Measurements from ENCODE around the gene HDDC2. TPM values are rescaled to one million over a fixed set of nuclear protein-coding genes. Genes with fewer than 3 reads are reported as not detected.

Gene HDDC2
- total RNA-seq, 2 experiments from 2014 or later: 119 to 121 TPM

- DNase-seq (no peak), ATAC-seq (no peak)
- TF ChIP-seq, protein P1, sequence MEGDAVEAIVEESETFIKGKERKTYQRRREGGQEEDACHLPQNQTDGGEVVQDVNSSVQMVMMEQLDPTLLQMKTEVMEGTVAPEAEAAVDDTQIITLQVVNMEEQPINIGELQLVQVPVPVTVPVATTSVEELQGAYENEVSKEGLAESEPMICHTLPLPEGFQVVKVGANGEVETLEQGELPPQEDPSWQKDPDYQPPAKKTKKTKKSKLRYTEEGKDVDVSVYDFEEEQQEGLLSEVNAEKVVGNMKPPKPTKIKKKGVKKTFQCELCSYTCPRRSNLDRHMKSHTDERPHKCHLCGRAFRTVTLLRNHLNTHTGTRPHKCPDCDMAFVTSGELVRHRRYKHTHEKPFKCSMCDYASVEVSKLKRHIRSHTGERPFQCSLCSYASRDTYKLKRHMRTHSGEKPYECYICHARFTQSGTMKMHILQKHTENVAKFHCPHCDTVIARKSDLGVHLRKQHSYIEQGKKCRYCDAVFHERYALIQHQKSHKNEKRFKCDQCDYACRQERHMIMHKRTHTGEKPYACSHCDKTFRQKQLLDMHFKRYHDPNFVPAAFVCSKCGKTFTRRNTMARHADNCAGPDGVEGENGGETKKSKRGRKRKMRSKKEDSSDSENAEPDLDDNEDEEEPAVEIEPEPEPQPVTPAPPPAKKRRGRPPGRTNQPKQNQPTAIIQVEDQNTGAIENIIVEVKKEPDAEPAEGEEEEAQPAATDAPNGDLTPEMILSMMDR (IDR thresholded peaks at IDR 0.05): no peak
- Mint-ChIP-seq H3K36me3 (ENCODE audit: low read depth) (peaks cover 22% of the 10 kb centered on the region), H3K4me3 (no peak overlapping the region), H3K4me1 (ENCODE audit: low read depth) (peaks cover 37% of the 10 kb centered on the region), H3K27ac (no peak overlapping the region), H3K9me3 (peaks cover 1% of the 10 kb centered on the region), H3K27me3 (no peaks in the 10 kb centered on the region)
- POLR2A ChIA-PET: no interaction called here
- intact Hi-C loops (cut with micrococcal nuclease): no loop called here
- CTCF ChIA-PET: interaction anchor here (5.6 kb wide), 1 partner anchor 9 kb away, joined by 32 read pairs; no protein-coding TSS in a partner anchor
Measured at GRCh38 chr6:125303512-125303854, 1.7 kb upstream of the HDDC2 start.

DNA sequence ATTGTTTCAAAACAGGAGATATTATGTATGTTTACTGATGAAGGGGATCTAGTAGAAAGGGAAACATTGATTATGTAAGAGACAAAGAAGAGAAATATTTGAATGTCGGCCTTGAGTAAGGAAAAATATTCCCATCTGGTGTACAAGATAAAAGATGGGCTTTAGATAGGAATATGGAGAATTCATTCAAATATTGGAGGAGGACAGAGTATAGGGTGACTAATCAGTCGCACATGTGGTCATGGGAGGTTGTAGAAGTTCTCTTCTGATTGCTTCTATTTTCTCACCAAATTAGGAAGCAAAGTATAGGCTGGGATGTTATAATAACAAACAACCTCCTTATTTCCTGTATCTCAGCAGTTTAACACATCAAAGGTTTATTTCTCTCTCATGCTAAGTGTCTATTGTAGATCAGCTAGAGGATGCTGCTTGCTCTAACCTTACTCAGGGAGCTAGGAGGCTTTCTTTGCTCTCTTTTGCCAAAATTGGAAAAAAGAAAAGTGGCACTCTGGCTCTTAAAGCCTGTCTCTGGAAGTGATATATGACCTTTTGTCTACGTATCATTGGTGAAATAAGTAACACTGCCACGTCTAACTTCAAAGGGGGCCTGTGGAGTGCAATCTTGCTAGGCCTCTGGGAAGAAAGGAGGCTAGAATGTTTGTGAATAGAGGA lies 1.2 kb upstream of the HDDC2 start:
- peak overlapping the region; percentile 90 for H3K27ac Mint-ChIP-seq
- H3K36me3 Mint-ChIP-seq (ENCODE audit: low read depth): peaks cover 26% of the 10 kb centered on the region
- CTCF ChIA-PET: interaction anchor here (0.7 to 5.6 kb wide), 3 partner anchors 10 to 445 kb away, joined by 4 to 32 read pairs (median 4); no protein-coding TSS in a partner anchor
- POLR2A ChIA-PET: interaction anchor here (0.8 to 2.8 kb wide), 6 partner anchors 8 to 683 kb away, joined by 3 to 12 read pairs (median 6); partner anchors contain the start of gene TRMT11
- TF ChIP-seq, protein P1 (IDR thresholded peaks at IDR 0.05): no peak
- peaks cover 39% of the 10 kb centered on the region for H3K4me1 Mint-ChIP-seq (ENCODE audit: low read depth)
- H3K27me3 Mint-ChIP-seq: no peaks in the 10 kb centered on the region
- peaks cover 1% of the 10 kb centered on the region for H3K9me3 Mint-ChIP-seq
- peak overlapping the region; percentile 89 for H3K4me3 Mint-ChIP-seq
- DNase-seq (no peak), ATAC-seq (peak; percentile 13)
- intact Hi-C loops (cut with micrococcal nuclease): no loop called here

DNA sequence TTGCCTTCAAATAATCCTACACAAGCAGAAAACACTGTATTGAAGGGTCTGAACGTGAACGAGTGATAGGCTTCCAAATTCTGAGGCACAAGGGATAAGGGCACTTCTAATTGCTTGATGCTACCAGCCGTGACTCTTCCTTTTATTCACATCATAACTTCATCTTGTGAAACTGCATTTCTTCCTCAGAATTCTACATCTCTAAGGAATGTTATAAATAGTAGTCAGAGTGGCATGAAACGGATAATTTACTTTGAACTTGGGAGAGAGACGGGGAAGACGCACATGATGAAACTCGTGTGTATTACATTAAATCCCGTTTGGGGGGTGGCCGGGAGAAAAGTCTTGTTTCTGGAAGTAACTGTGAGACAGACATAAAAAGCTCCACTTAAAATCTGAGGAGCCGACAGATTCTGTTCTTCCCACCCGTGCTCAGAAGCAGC lies 754 bp downstream of the HDDC2 start:
- Mint-ChIP-seq H3K27me3 (no peaks in the 10 kb centered on the region), H3K9me3 (peaks cover 1% of the 10 kb centered on the region), H3K4me3 (peak overlapping the region; percentile 89), H3K36me3 (ENCODE audit: low read depth) (peaks cover 43% of the 10 kb centered on the region), H3K4me1 (ENCODE audit: low read depth) (peaks cover 50% of the 10 kb centered on the region), H3K27ac (peak overlapping the region; percentile 92)
- no peak for ATAC-seq
- intact Hi-C loops (cut with micrococcal nuclease): no loop called here
- TF ChIP-seq, protein P1 (IDR thresholded peaks at IDR 0.05): no peak
- POLR2A ChIA-PET: interaction anchor here (1.0 to 2.8 kb wide), 7 partner anchors 8 to 685 kb away, joined by 3 to 12 read pairs (median 4); partner anchors contain the start of gene TRMT11
- CTCF ChIA-PET: interaction anchor here (1.2 to 5.6 kb wide), 4 partner anchors 12 to 655 kb away, joined by 3 to 32 read pairs (median 4); no protein-coding TSS in a partner anchor
- no peak for DNase-seq

DNA sequence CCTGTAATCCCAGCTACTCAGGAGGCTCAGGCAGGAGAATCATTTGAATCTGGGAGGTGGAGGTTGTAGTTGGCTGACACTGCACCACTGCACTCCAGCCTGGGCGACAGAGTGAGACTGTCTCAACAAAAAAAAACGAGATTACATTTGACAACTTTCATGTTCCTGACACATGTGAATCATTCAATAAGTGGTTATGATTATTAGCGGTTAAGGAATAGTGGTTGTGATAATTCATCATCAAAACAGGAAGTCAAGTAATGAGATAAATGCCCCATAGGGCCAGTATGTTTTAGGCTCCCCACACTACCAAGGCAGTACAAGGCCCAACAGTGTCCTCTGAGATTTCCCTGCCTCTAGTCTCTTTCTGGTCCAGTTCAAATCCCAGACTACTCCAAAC lies 2.5 kb downstream of the HDDC2 start:
- no peaks in the 10 kb centered on the region for H3K27me3 Mint-ChIP-seq
- CTCF ChIA-PET: interaction anchor here (1.7 kb wide), 1 partner anchor 454 kb away, joined by 4 read pairs; no protein-coding TSS in a partner anchor
- H3K36me3 Mint-ChIP-seq (ENCODE audit: low read depth): peaks cover 57% of the 10 kb centered on the region
- DNase-seq: no peak
- H3K27ac Mint-ChIP-seq: peak overlapping the region; percentile 92
- TF ChIP-seq, protein P1 (IDR thresholded peaks at IDR 0.05): no peak
- H3K9me3 Mint-ChIP-seq: peaks cover 1% of the 10 kb centered on the region
- peak overlapping the region; percentile 89 for H3K4me3 Mint-ChIP-seq
- intact Hi-C loops (cut with micrococcal nuclease): no loop called here
- peaks cover 63% of the 10 kb centered on the region for H3K4me1 Mint-ChIP-seq (ENCODE audit: low read depth)
- peak; percentile 22 for ATAC-seq
- POLR2A ChIA-PET: no interaction called here

- peaks cover 81% of the 10 kb centered on the region for H3K36me3 Mint-ChIP-seq (ENCODE audit: low read depth)
- intact Hi-C loops (cut with micrococcal nuclease): no loop called here
- no peak overlapping the region for H3K4me3 Mint-ChIP-seq
- H3K27me3 Mint-ChIP-seq: no peaks in the 10 kb centered on the region
- DNase-seq (no peak), ATAC-seq (no peak)
- H3K9me3 Mint-ChIP-seq: no peaks in the 10 kb centered on the region
- POLR2A ChIA-PET: no interaction called here
- H3K4me1 Mint-ChIP-seq (ENCODE audit: low read depth): peaks cover 63% of the 10 kb centered on the region
- CTCF ChIA-PET: no interaction called here
- TF ChIP-seq, protein P1 (IDR thresholded peaks at IDR 0.05): no peak
- H3K27ac Mint-ChIP-seq: peak overlapping the region; percentile 1
Measured at GRCh38 chr6:125296471-125296870, 5.3 kb downstream of the HDDC2 start.

All from activated CD8-positive, alpha-beta T cell treated with anti-CD3 and anti-CD28 coated beads for 36 hours (primary cell).